GM12872 (cell line): ENCODE data around the gene DNMT3A.

Experiments used
- CTCF ChIP-seq: IDR thresholded peaks from 3 replicates; pipeline ENCODE4 v1.5.1; 2011; ENCODE audit warnings: low read depth, mild to moderate bottlenecking, low read length, moderate library complexity; ENCODE audit not compliant: insufficient read depth

DNMT3A gene

GRCh38 chr2:25178976-25179375, 162.7 kb downstream of the DNMT3A start:
- TF ChIP-seq CTCF = no peak
